ENCODE results near the gene GPM6B. TPM values are rescaled to one million over a fixed set of nuclear protein-coding genes. Genes with fewer than 3 reads are reported as not detected.

The GPM6B gene
- total RNA-seq, 2 experiments from 2014 or later = not detected

DNA sequence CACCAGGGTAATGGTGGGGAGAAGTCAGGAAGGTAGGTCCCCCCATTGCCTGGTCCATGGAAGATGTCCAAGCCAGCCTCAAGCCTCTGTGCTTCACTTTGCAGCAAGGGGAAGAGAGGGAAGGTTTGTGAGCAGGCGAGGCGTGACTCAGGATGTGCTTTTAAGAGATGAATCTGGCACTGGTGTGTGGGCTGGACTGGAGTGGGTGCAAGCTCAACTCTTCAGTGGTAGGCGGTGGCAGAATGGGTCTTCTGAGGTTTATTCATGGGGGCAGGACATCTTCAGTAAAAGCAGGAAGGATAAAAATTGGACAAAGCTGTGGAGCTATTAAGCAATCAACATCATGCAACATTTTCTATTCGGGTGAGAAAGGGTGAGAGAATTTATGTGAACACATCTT lies 19.4 kb downstream of the GPM6B start:
- H3K27me3 Mint-ChIP-seq = no peaks in the 10 kb centered on the region
- H3K36me3 Mint-ChIP-seq (ENCODE audit: low read depth) = no peaks in the 10 kb centered on the region
- H3K9me3 Mint-ChIP-seq = no peaks in the 10 kb centered on the region
- H3K4me3 Mint-ChIP-seq = no peak overlapping the region
- no peaks in the 10 kb centered on the region for H3K4me1 Mint-ChIP-seq (ENCODE audit: low read depth)
- ChIA-PET CTCF (no interaction called here), POLR2A (no interaction called here)
- ATAC-seq (no peak), DNase-seq (no peak)
- H3K27ac Mint-ChIP-seq = no peak overlapping the region
- intact Hi-C loops (cut with micrococcal nuclease) = no loop called here
- TF ChIP-seq CTCF (IDR thresholded peaks at IDR 0.05) = no peak

DNA sequence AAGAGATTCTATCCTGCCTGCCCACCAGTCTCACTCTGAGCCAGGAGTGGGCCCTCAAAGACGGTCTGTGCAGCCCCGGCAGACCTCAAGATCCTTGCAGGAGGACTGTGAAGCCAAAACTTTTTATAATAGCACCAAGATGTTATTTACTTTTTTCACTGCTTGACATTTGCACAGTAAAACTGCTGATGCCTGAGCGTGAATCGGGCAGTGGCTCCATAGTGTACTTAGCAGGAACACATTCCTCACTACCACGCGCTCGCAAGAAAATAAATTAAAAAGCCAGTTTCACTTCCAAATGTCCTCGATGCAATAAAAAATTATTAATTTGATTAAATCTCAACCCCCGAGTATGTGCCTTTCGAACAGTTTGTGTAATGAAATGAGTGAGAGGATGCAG lies 22.5 kb downstream of the GPM6B start:
- DNase-seq (no peak), ATAC-seq (no peak)
- Mint-ChIP-seq H3K27me3 (peaks cover 2% of the 10 kb centered on the region), H3K36me3 (ENCODE audit: low read depth) (no peaks in the 10 kb centered on the region), H3K9me3 (no peaks in the 10 kb centered on the region), H3K4me1 (ENCODE audit: low read depth) (no peaks in the 10 kb centered on the region), H3K4me3 (no peak overlapping the region), H3K27ac (no peak overlapping the region)
- CTCF ChIA-PET = interaction anchor here (1.2 kb wide), 1 partner anchor 19 kb away, joined by 4 read pairs; no protein-coding TSS in a partner anchor
- POLR2A ChIA-PET = no interaction called here
- TF ChIP-seq CTCF (IDR thresholded peaks at IDR 0.05) = no peak
- intact Hi-C loops (cut with micrococcal nuclease) = no loop called here

GRCh38 chrX:13793897-13794296 lies 23.0 kb downstream of the GPM6B start:
- Mint-ChIP-seq H3K27ac (no peak overlapping the region), H3K4me3 (no peak overlapping the region), H3K27me3 (peaks cover 2% of the 10 kb centered on the region), H3K9me3 (no peaks in the 10 kb centered on the region), H3K36me3 (ENCODE audit: low read depth) (no peaks in the 10 kb centered on the region), H3K4me1 (ENCODE audit: low read depth) (no peaks in the 10 kb centered on the region)
- intact Hi-C loops (cut with micrococcal nuclease) = no loop called here
- no peak for DNase-seq
- TF ChIP-seq CTCF (IDR thresholded peaks at IDR 0.05) = no peak
- no peak for ATAC-seq
- ChIA-PET POLR2A (no interaction called here), CTCF (interaction anchor here (1.2 kb wide), 1 partner anchor 18 kb away, joined by 4 read pairs; no protein-coding TSS in a partner anchor)

GRCh38 chrX:13791559-13791958 lies 25.3 kb downstream of the GPM6B start:
- DNase-seq = no peak
- CTCF ChIA-PET = no interaction called here
- no peak overlapping the region for H3K27ac Mint-ChIP-seq

DNA sequence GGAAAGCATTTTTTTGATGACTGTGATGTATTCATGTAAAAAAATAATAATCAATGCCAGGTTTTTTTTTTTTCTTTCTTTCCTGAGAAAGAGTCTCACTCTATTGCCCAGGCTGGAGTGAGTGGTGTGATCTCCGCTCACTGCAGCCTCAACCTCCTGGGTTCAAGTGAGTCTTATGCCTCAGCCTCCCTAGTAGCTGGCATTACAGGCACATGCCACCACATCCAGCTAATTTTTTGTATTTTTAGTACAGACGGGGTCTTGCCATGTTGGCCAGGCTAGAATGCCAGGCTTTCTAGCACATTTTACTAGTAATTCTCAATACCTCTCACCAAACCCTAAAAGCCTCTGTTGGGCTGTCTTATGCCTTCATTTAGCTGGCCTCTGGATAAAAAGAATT lies 25.7 kb downstream of the GPM6B start:
- POLR2A ChIA-PET = no interaction called here
- Mint-ChIP-seq H3K27me3 (peaks cover 2% of the 10 kb centered on the region), H3K27ac (no peak overlapping the region), H3K4me3 (no peak overlapping the region), H3K36me3 (ENCODE audit: low read depth) (no peaks in the 10 kb centered on the region), H3K4me1 (ENCODE audit: low read depth) (no peaks in the 10 kb centered on the region), H3K9me3 (no peaks in the 10 kb centered on the region)
- TF ChIP-seq CTCF (IDR thresholded peaks at IDR 0.05) = no peak
- ATAC-seq = no peak
- intact Hi-C loops (cut with micrococcal nuclease) = no loop called here
- DNase-seq = no peak
- CTCF ChIA-PET = no interaction called here

More at GRCh38 chrX:13791559-13791958, 25.3 kb downstream of the GPM6B start:
- Mint-ChIP-seq H3K9me3 (no peaks in the 10 kb centered on the region), H3K4me1 (ENCODE audit: low read depth) (no peaks in the 10 kb centered on the region), H3K36me3 (ENCODE audit: low read depth) (no peaks in the 10 kb centered on the region), H3K4me3 (no peak overlapping the region), H3K27me3 (peaks cover 2% of the 10 kb centered on the region)
- no peak for TF ChIP-seq CTCF (IDR thresholded peaks at IDR 0.05)
- no peak for ATAC-seq
- intact Hi-C loops (cut with micrococcal nuclease) = no loop called here
- POLR2A ChIA-PET = no interaction called here

Measured in activated CD8-positive, alpha-beta T cell treated with anti-CD3 and anti-CD28 coated beads for 36 hours (primary cell).